DOHH2 (cell line): ENCODE measurements around the gene WWOX.
"Not testable (repeated sequence)": the region's sequence is repeated elsewhere in the genome, so short reads cannot be mapped to it uniquely, and the experiment has no call there.

ENCODE experiments used
- H3F3A ChIP-seq: fragments of 200-600 bp; sonication (generic), shearing (Covaris generic); 2 replicates; pipeline ENCODE4 v1.6.0; 2016; ENCODE audit warnings: antibody characterized with exemption, mild to moderate bottlenecking; ENCODE audit not compliant: control insufficient read depth, insufficient read depth
- H3K27ac ChIP-seq: fragments of 200-600 bp; sonication (generic); 2 replicates; pipeline ENCODE4 v1.5.1; 2014; ENCODE audit warnings: low read depth, mild to moderate bottlenecking, low read length, moderate library complexity
- H3K27me3 ChIP-seq: fragments of 200-600 bp; sonication (generic); 2 replicates; pipeline ENCODE4 v1.6.1; 2014; ENCODE audit warnings: mild to moderate bottlenecking, low read length, mixed read lengths; ENCODE audit not compliant: control insufficient read depth
- H3K36me3 ChIP-seq: fragments of 200-600 bp; sonication (generic); 2 replicates; pipeline ENCODE4 v1.6.1; 2014; ENCODE audit warnings: mild to moderate bottlenecking, low read length, moderate library complexity, mixed read lengths; ENCODE audit not compliant: control insufficient read depth
- H3K4me1 ChIP-seq: fragments of 200-600 bp; sonication (generic); 2 replicates; pipeline ENCODE4 v1.6.1; 2014; ENCODE audit warnings: mild to moderate bottlenecking, low read length, mixed read lengths; ENCODE audit not compliant: control insufficient read depth
- H3K4me2 ChIP-seq: fragments of 200-600 bp; sonication (generic); 2 replicates; pipeline ENCODE4 v1.6.0; 2014; ENCODE audit warnings: mild to moderate bottlenecking, low read length, moderate library complexity
- H3K4me3 ChIP-seq: fragments of 200-600 bp; sonication (generic); 2 replicates; pipeline ENCODE4 v1.5.1; 2014; ENCODE audit warnings: mild to moderate bottlenecking, low read length, mixed read lengths
- H3K79me2 ChIP-seq: fragments of 200-600 bp; sonication (generic); 2 replicates; pipeline ENCODE4 v1.6.1; 2014; ENCODE audit warnings: mild to moderate bottlenecking, low read length, mixed read lengths; ENCODE audit not compliant: control insufficient read depth
- H3K9me2 ChIP-seq: fragments of 200-600 bp; sonication (generic); replicated peaks from 2 replicates; pipeline ENCODE4 v1.6.1; 2014; ENCODE audit warnings: mild to moderate bottlenecking, low read length, mixed read lengths; ENCODE audit not compliant: control insufficient read depth
- H3K9me3 ChIP-seq: fragments of 200-600 bp; sonication (generic); 2 replicates; pipeline ENCODE4 v1.6.1; 2014; ENCODE audit warnings: antibody characterized with exemption, low read length, mixed read lengths; ENCODE audit not compliant: control insufficient read depth, insufficient read depth
- H4K20me1 ChIP-seq: fragments of 200-600 bp; sonication (generic); 2 replicates; pipeline ENCODE4 v1.6.0; 2014; ENCODE audit warnings: low read depth, mild to moderate bottlenecking, antibody characterized with exemption, low read length, moderate library complexity; ENCODE audit not compliant: control insufficient read depth, insufficient read depth
- CTCF ChIP-seq: fragments of 200-600 bp; sonication (generic); IDR thresholded peaks from one replicate; pipeline ENCODE4 v1.5.1; 2014; ENCODE audit warnings: antibody characterized with exemption, mild to moderate bottlenecking, low read depth, low read length; ENCODE audit not compliant: poor library complexity, severe bottlenecking
- EZH2phosphoT487 ChIP-seq: fragments of 200-600 bp; sonication (generic); IDR thresholded peaks from 2 replicates; pipeline ENCODE4 v1.6.1; 2017; ENCODE audit warnings: borderline replicate concordance, mild to moderate bottlenecking, antibody characterized with exemption, low read length, moderate library complexity, mixed read lengths

WWOX gene

GRCh38 chr16:79217375-79218011 is 1118.0 kb downstream of the WWOX start:
- Histone ChIP-seq H4K20me1 (no peaks in the 10 kb centered on the region), H3K4me3 (no peak overlapping the region), H3K27ac (no peak overlapping the region), H3K27me3 (no peaks in the 10 kb centered on the region), H3K4me1 (no peaks in the 10 kb centered on the region), H3K9me3 (no peaks in the 10 kb centered on the region), H3K4me2 (no peak overlapping the region), H3K79me2 (no peaks in the 10 kb centered on the region), H3K36me3 (no peaks in the 10 kb centered on the region), H3F3A (no peaks in the 10 kb centered on the region), H3K9me2 (no peaks in the 10 kb centered on the region)
- TF ChIP-seq EZH2phosphoT487: no peak
- no peak for TF ChIP-seq CTCF

GRCh38 chr16:79218351-79218750 is 1118.9 kb downstream of the WWOX start:
- no peak overlapping the region for H3K27ac ChIP-seq
- no peaks in the 10 kb centered on the region for H3K9me3 ChIP-seq
- no peaks in the 10 kb centered on the region for H3F3A ChIP-seq
- no peaks in the 10 kb centered on the region for H3K27me3 ChIP-seq
- H3K9me2 ChIP-seq: no peaks in the 10 kb centered on the region
- no peak for TF ChIP-seq EZH2phosphoT487
- no peak for TF ChIP-seq CTCF
- no peak overlapping the region for H3K4me3 ChIP-seq
- no peaks in the 10 kb centered on the region for H3K4me1 ChIP-seq
- H3K36me3 ChIP-seq: no peaks in the 10 kb centered on the region
- H4K20me1 ChIP-seq: no peaks in the 10 kb centered on the region
- H3K4me2 ChIP-seq: no peak overlapping the region
- H3K79me2 ChIP-seq: no peaks in the 10 kb centered on the region

GRCh38 chr16:79225994-79226393 is 1126.5 kb downstream of the WWOX start:
- not testable (repeated sequence) for H3K4me2 ChIP-seq, H3K36me3 ChIP-seq, H3K4me3 ChIP-seq, H3F3A ChIP-seq, H3K27ac ChIP-seq, H3K9me3 ChIP-seq, H3K27me3 ChIP-seq, H4K20me1 ChIP-seq, H3K9me2 ChIP-seq, H3K79me2 ChIP-seq, H3K4me1 ChIP-seq

GRCh38 chr16:79229361-79229760 is 1129.9 kb downstream of the WWOX start:
- TF ChIP-seq EZH2phosphoT487: no peak
- TF ChIP-seq CTCF: no peak
- Histone ChIP-seq H3K36me3 (no peaks in the 10 kb centered on the region), H3K27me3 (no peaks in the 10 kb centered on the region), H3K4me3 (no peak overlapping the region), H3K27ac (no peak overlapping the region), H3F3A (no peaks in the 10 kb centered on the region), H3K79me2 (no peaks in the 10 kb centered on the region), H4K20me1 (no peaks in the 10 kb centered on the region), H3K4me2 (no peak overlapping the region), H3K9me3 (no peaks in the 10 kb centered on the region), H3K9me2 (no peaks in the 10 kb centered on the region; the same call in 1 of the 2 replicates), H3K4me1 (no peaks in the 10 kb centered on the region)

GRCh38 chr16:79245700-79246099 is 1146.2 kb downstream of the WWOX start:
- not testable (repeated sequence) for H3K27ac ChIP-seq, H3K79me2 ChIP-seq, H3K4me2 ChIP-seq, H3K36me3 ChIP-seq, H3K9me2 ChIP-seq, H3K27me3 ChIP-seq, H4K20me1 ChIP-seq, H3F3A ChIP-seq, H3K4me3 ChIP-seq, H3K4me1 ChIP-seq, H3K9me3 ChIP-seq
